Thyroid gland (tissue), 4 donors: ENCODE data around the gene NRIP1. TPM values are rescaled to one million over a fixed set of nuclear protein-coding genes. Genes with fewer than 3 reads are reported as not detected.

Experiments used
- DNase-seq, 2 donors: peaks; one replicate each; pipeline ENCODE4 v3.0.0-alpha.2; 2019
- H3K27ac ChIP-seq, 3 donors: fragments of 200-600 bp; sonication (generic); 1 replicate in 2 of 3; 2 replicates in 1 of 3; pipeline ENCODE4 v1.5.1; 2016 to 2019; ENCODE audit warnings: mild to moderate bottlenecking in 1 of 3, moderate library complexity in 1 of 3
- H3K27me3 ChIP-seq: fragments of 200-600 bp; sonication (generic); one replicate; pipeline ENCODE4 v1.5.1; 2019
- H3K36me3 ChIP-seq, 2 donors: fragments of 200-600 bp; sonication (generic); one replicate each; pipeline ENCODE4 v1.5.1; 2016 to 2019
- H3K4me1 ChIP-seq, 2 donors: fragments of 200-600 bp; sonication (generic); one replicate each; pipeline ENCODE4 v1.5.1; 2017 to 2019
- H3K4me3 ChIP-seq, 3 donors: fragments of 200-600 bp; sonication (generic); replicated peaks in 1 of 3; 1 replicate in 2 of 3; 2 replicates in 1 of 3; pipeline ENCODE4 v1.5.1; 2016; ENCODE audit warnings: mild to moderate bottlenecking in 1 of 3
- H3K9me3 ChIP-seq: fragments of 200-600 bp; sonication (generic); one replicate; pipeline ENCODE4 v1.5.1; 2017
- CTCF ChIP-seq, 6 experiments: fragments of 200-600 bp in 3 of 6; fragments of 450-650 bp in 3 of 6; sonication (generic) in 3 of 6; IDR thresholded peaks; one replicate each; pipeline ENCODE4 v1.5.1; 2016 to 2019; ENCODE audit warnings: antibody characterized with exemption in 6 of 6, mild to moderate bottlenecking in 2 of 6, inconsistent platforms in 1 of 6, moderate library complexity in 1 of 6
- POLR2A ChIP-seq, 2 donors: fragments of 450-650 bp; IDR thresholded peaks; one replicate each; pipeline ENCODE4 v1.6.1; 2017; ENCODE audit warnings: antibody characterized with exemption in 2 of 2, mild to moderate bottlenecking in 2 of 2, moderate library complexity in 1 of 2
- WGBS, 2 donors: methylation state at CpG; one replicate each; pipeline ENCODE4 v1.1.5; 2017; 5-methylcytosine and 5-hydroxymethylcytosine counted together
- intact Hi-C: fragments of 100-400 bp; cut with DNase I; formaldehyde crosslinking; loops from one replicate; pipeline ENCODE4 v1.15.1; 2023
- total RNA-seq, 4 donors: library from RNA; depleted of rRNA; stranded (reverse); fragments of >200 nt; gene quantifications; one replicate each; pipeline ENCODE4 v1.2.3, GENCODE V29; 2016

Gene NRIP1
- total RNA-seq, 4 donors from 2014 or later, result 19.4 to 37.5 (median 28.2) TPM

- Histone ChIP-seq H3K36me3 (no peaks in the 10 kb centered on the region), H3K27ac (no peak overlapping the region), H3K9me3 (no peaks in the 10 kb centered on the region), H3K27me3 (no peaks in the 10 kb centered on the region), H3K4me1 (no peaks in the 10 kb centered on the region), H3K4me3 (no peak overlapping the region)
- TF ChIP-seq POLR2A (IDR thresholded peaks at IDR 0.05), result no peak
- no peak for TF ChIP-seq CTCF (IDR thresholded peaks at IDR 0.05)
- intact Hi-C loops, result no loop called here
- 78 to 81% methylated on average over 3 of the region's 3 CpGs for WGBS, 2 donors
- no peak for DNase-seq
These were observed 36.6 kb downstream of the NRIP1 start for GRCh38 chr21:15028186-15028585.

- intact Hi-C loops, result no loop called here
- WGBS, 2 donors, result 94 to 95% methylated on average over 5 of the region's 5 CpGs
- TF ChIP-seq CTCF (IDR thresholded peaks at IDR 0.05), result no peak
- no peak for TF ChIP-seq POLR2A (IDR thresholded peaks at IDR 0.05)
- no peaks in the 10 kb centered on the region for H3K4me1 ChIP-seq
- no peak overlapping the region for H3K4me3 ChIP-seq
- H3K27me3 ChIP-seq, result no peaks in the 10 kb centered on the region
- no peaks in the 10 kb centered on the region for H3K36me3 ChIP-seq
- no peak for DNase-seq
- no peak overlapping the region for H3K27ac ChIP-seq
- no peaks in the 10 kb centered on the region for H3K9me3 ChIP-seq
These were observed 37.7 kb downstream of the NRIP1 start for GRCh38 chr21:15027056-15027455.

GRCh38 chr21:15026370-15026769 is 38.4 kb downstream of the NRIP1 start:
- Histone ChIP-seq H3K27ac (no peak overlapping the region), H3K9me3 (no peaks in the 10 kb centered on the region), H3K36me3 (no peaks in the 10 kb centered on the region), H3K4me3 (no peak overlapping the region), H3K27me3 (no peaks in the 10 kb centered on the region), H3K4me1 (no peaks in the 10 kb centered on the region)
- TF ChIP-seq POLR2A (IDR thresholded peaks at IDR 0.05), result no peak
- 92 to 95% methylated on average over 2 of the region's 2 CpGs for WGBS, 2 donors
- intact Hi-C loops, result no loop called here
- no peak for DNase-seq

- Histone ChIP-seq H3K27me3 (no peaks in the 10 kb centered on the region), H3K4me3 (no peak overlapping the region), H3K4me1 (no peaks in the 10 kb centered on the region), H3K27ac (no peak overlapping the region), H3K9me3 (no peaks in the 10 kb centered on the region), H3K36me3 (no peaks in the 10 kb centered on the region)
- WGBS, 2 donors, result 79 to 80% methylated on average over 5 of the region's 5 CpGs
- DNase-seq, result no peak
- intact Hi-C loops, result no loop called here
- no peak for TF ChIP-seq POLR2A (IDR thresholded peaks at IDR 0.05)
- no peak for TF ChIP-seq CTCF (IDR thresholded peaks at IDR 0.05)
These were observed 41.0 kb downstream of the NRIP1 start for GRCh38 chr21:15023776-15024175.

GRCh38 chr21:15022608-15023261 is 42.1 kb downstream of the NRIP1 start:
- Histone ChIP-seq H3K9me3 (no peaks in the 10 kb centered on the region), H3K4me3 (no peak overlapping the region), H3K27ac (no peak overlapping the region), H3K27me3 (no peaks in the 10 kb centered on the region), H3K36me3 (no peaks in the 10 kb centered on the region), H3K4me1 (no peaks in the 10 kb centered on the region)
- 91 to 93% methylated on average over 6 of the region's 6 CpGs for WGBS, 2 donors
- DNase-seq, result no peak
- TF ChIP-seq CTCF (IDR thresholded peaks at IDR 0.05) (no peak), POLR2A (IDR thresholded peaks at IDR 0.05) (no peak)
- intact Hi-C loops, result no loop called here
